Measurements from ENCODE around the gene CSF1R. TPM values are rescaled to one million over a fixed set of nuclear protein-coding genes. Genes with fewer than 3 reads are reported as not detected.

The CSF1R gene
- not detected in 2 replicates for total RNA-seq

GRCh38 chr5:150085950-150086715 is at the start of gene CSF1R:
TSS of gene CSF1R (minus strand) at chr5:150086554. CDS start at chr5:150086427, 127 bp downstream.

Small RNA genes lying within 50 kb of the gene (small RNA-seq; reads per million reads assigned to genes)
- gene RF00019, result not detected

Other genes starting within 250 kb of the CSF1R start
- gene PDE6A, start 141.8 kb downstream of the CSF1R start, total RNA-seq, result not detected in 2 replicates
- 16.5 and 21.0 TPM in 2 replicates for gene SLC26A2, start 125.8 kb downstream of the CSF1R start, total RNA-seq
- gene TIGD6, start 85.9 kb downstream of the CSF1R start, total RNA-seq, result 6.7 and 7.8 TPM in 2 replicates
- 32.0 and 38.5 TPM in 2 replicates for gene HMGXB3, start 85.8 kb downstream of the CSF1R start, total RNA-seq
- 111 and 137 TPM in 2 replicates for gene PDGFRB, start 69.3 kb upstream of the CSF1R start, total RNA-seq
- 0.22 TPM in 1 of 2 replicates, not detected in the other for gene CDX1, start 80.2 kb upstream of the CSF1R start, total RNA-seq
- gene SLC6A7, start 103.5 kb upstream of the CSF1R start, total RNA-seq, result not detected in 2 replicates
- 0.78 and 0.86 TPM in 2 replicates for gene CAMK2A, start 203.2 kb upstream of the CSF1R start, total RNA-seq
- gene ARSI, start 216.4 kb upstream of the CSF1R start, total RNA-seq, result 7.2 and 8.0 TPM in 2 replicates

Measured in articular chondrocyte of knee joint (primary cell).